Trophoblast cell (in vitro differentiated cells and primary cell): Measurements from ENCODE around the gene ADAM8.
A peak's percentile ranks its signal among the peaks of the same experiment; 100 is the strongest.

ENCODE experiments used
- DNase-seq, 2 donors: peaks; one replicate each; pipeline ENCODE4 v3.0.0-alpha.2; 2016
- H2AFZ ChIP-seq: 2 replicates; pipeline ENCODE4 v1.6.1; 2013; ENCODE audit warnings: low read length, moderate library complexity, mild to moderate bottlenecking; ENCODE audit not compliant: insufficient read depth, poor library complexity
- H2AK5ac ChIP-seq: 2 replicates; pipeline ENCODE4 v1.6.1; 2013; ENCODE audit warnings: mild to moderate bottlenecking, low read length
- H2BK120ac ChIP-seq: 2 replicates; pipeline ENCODE4 v1.6.1; 2013; ENCODE audit warnings: low read length, mild to moderate bottlenecking, moderate library complexity; ENCODE audit not compliant: insufficient read depth, poor library complexity
- H2BK12ac ChIP-seq: 2 replicates; pipeline ENCODE4 v1.6.1; 2013; ENCODE audit warnings: mild to moderate bottlenecking, low read length, moderate library complexity
- H2BK5ac ChIP-seq: 2 replicates; pipeline ENCODE4 v1.6.1; 2013; ENCODE audit warnings: low read length, low read depth, moderate library complexity, mild to moderate bottlenecking; ENCODE audit not compliant: poor library complexity
- H3K14ac ChIP-seq: 2 replicates; pipeline ENCODE4 v1.6.1; 2013; ENCODE audit warnings: mild to moderate bottlenecking, low read length
- H3K18ac ChIP-seq: 2 replicates; pipeline ENCODE4 v1.6.1; 2013; ENCODE audit warnings: mild to moderate bottlenecking, low read length
- H3K23ac ChIP-seq: 2 replicates; pipeline ENCODE4 v1.6.1; 2013; ENCODE audit warnings: low read length
- H3K27ac ChIP-seq: 2 replicates; pipeline ENCODE4 v1.5.1; 2013; ENCODE audit warnings: low read depth, mild to moderate bottlenecking, inconsistent platforms, low read length, moderate library complexity
- H3K27me3 ChIP-seq: 2 replicates; pipeline ENCODE4 v1.6.1; 2013; ENCODE audit warnings: inconsistent platforms, mild to moderate bottlenecking, low read length, moderate library complexity; ENCODE audit not compliant: insufficient read depth
- H3K36me3 ChIP-seq, 2 experiments: 1 replicate in 1 of 2; 2 replicates in 1 of 2; pipeline ENCODE4 v1.6.1; 2013; ENCODE audit warnings: low read length in 2 of 2, mild to moderate bottlenecking in 2 of 2, moderate library complexity in 1 of 2; ENCODE audit not compliant: insufficient read depth in 2 of 2, control insufficient read depth in 1 of 2
- H3K4ac ChIP-seq: 2 replicates; pipeline ENCODE4 v1.6.1; 2013; ENCODE audit warnings: low read depth, mild to moderate bottlenecking, low read length, moderate library complexity
- H3K4me1 ChIP-seq, 2 experiments: 1 replicate in 1 of 2; 2 replicates in 1 of 2; pipeline ENCODE4 v1.6.1; 2013; ENCODE audit warnings: low read length in 2 of 2, mild to moderate bottlenecking in 2 of 2, moderate library complexity in 1 of 2; ENCODE audit not compliant: insufficient read depth in 2 of 2, control insufficient read depth in 1 of 2
- H3K4me2 ChIP-seq: 2 replicates; pipeline ENCODE4 v1.6.1; 2013; ENCODE audit warnings: inconsistent platforms, mild to moderate bottlenecking, low read length, moderate library complexity
- H3K4me3 ChIP-seq: 2 replicates; pipeline ENCODE4 v1.5.1; 2013; ENCODE audit warnings: mild to moderate bottlenecking, low read depth, low read length, inconsistent platforms
- H3K79me1 ChIP-seq: one replicate; pipeline ENCODE4 v1.6.1; 2013; ENCODE audit warnings: low read length
- H3K79me2 ChIP-seq: 2 replicates; pipeline ENCODE4 v1.6.1; 2013; ENCODE audit warnings: low read length, mild to moderate bottlenecking; ENCODE audit not compliant: control insufficient read depth, insufficient read depth, poor library complexity
- H3K9ac ChIP-seq: 2 replicates; pipeline ENCODE4 v1.6.1; 2013; ENCODE audit warnings: mild to moderate bottlenecking, low read length
- H3K9me3 ChIP-seq: 2 replicates; pipeline ENCODE4 v1.6.1; 2013; ENCODE audit warnings: low read depth, mild to moderate bottlenecking, control low read depth, inconsistent platforms, low read length; ENCODE audit not compliant: insufficient read depth
- H4K12ac ChIP-seq: 2 replicates; pipeline ENCODE4 v1.6.1; 2013; ENCODE audit warnings: low read depth, mild to moderate bottlenecking, low read length, moderate library complexity
- H4K8ac ChIP-seq: 2 replicates; pipeline ENCODE4 v1.6.1; 2013; ENCODE audit warnings: low read depth, mild to moderate bottlenecking, low read length, moderate library complexity
- H4K91ac ChIP-seq: one replicate; pipeline ENCODE4 v1.6.1; 2013; ENCODE audit warnings: low read depth, mild to moderate bottlenecking, low read length, moderate library complexity
- WGBS: extraction: QIAGEN DNeasy Blood & Tissue Kit; methylation state at CpG from one replicate; pipeline ENCODE4 v1.1.7; 2013; ENCODE audit warnings: missing lambda C conversion rate; ENCODE audit not compliant: insufficient read length, insufficient coverage; ENCODE audit errors: extremely low coverage; 5-methylcytosine and 5-hydroxymethylcytosine counted together

Gene ADAM8

DNA sequence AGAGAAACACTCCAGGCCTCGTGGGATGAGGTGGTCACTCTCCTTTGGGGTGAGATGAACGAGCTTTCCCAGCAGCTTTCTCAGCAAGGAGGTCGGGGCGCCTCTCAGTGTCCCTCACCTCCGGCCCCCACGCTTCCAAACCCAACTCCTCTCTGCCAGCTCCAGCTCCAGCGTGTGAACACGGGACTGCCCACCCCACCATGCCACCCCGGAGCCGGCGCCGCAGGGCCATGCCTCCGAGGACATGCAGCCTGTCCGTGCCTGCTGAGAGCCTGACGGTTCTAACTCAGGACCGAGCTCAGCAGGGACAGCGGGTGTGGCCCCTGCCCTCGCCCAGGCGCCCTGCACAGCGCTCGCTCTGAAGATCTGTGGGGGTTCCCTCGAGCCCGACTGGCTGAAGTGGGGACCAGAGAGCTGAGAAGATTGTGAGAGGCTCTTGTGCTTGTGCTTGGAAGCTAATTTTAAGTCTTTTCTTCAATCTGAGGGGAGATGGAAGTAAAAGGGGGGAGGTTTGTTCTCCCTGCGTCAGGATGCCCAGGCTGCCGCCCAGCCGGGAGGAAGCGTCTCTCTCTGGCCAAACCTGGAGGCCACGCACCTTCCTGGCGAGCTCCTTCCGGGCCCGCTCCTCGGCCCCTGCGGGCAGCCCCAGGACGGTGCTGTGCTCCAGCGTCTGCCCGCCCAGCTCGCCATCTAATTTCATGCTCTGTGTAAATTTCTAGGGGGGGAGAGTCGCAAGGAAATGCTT, 5.1 kb upstream of the ADAM8 start:
- Histone ChIP-seq H2BK5ac (no peak overlapping the region), H3K4me2 (no peak overlapping the region), H2BK12ac (no peak overlapping the region), H3K23ac (no peak overlapping the region), H4K91ac (no peak overlapping the region), H2AFZ (no peak overlapping the region), H2AK5ac (no peak overlapping the region), H3K9me3 (no peaks in the 10 kb centered on the region), H3K4me3 (no peak overlapping the region), H3K4me1 (peaks cover 25 to 29% of the 10 kb centered on the region in 2 experiments), H3K79me2 (peaks cover 3% of the 10 kb centered on the region), H3K9ac (no peak overlapping the region), H3K27ac (no peak overlapping the region), H4K12ac (no peak overlapping the region), H3K14ac (no peak overlapping the region), H3K18ac (no peak overlapping the region), H4K8ac (no peak overlapping the region), H2BK120ac (no peak overlapping the region), H3K4ac (no peak overlapping the region), H3K36me3 (peaks cover 60 to 67% of the 10 kb centered on the region in 2 experiments), H3K27me3 (no peaks in the 10 kb centered on the region), H3K79me1 (peaks cover 10% of the 10 kb centered on the region)
- no CpG with 5 or more reads among the region's 38 CpGs for WGBS
- no peak for DNase-seq

DNA sequence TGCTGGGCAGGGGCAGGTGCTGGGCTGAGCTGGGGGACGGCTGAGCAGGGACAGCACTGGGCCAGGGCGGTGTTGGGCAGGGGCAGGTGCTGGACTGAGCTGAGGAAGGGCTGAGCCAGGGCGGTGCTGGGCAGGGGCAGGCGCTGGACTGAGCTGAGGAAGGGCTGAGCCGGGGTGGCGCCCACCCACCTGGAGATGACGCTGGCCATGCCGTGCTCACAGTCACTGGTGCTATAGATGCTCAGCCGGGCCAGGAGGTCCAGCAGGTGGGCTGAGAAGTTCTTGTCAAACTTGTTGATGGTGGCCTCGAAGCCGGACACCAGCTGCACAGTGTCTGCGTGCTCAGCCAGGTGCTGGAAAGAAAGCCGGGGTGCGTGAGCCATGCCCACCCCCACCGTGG, 4.4 kb upstream of the ADAM8 start:
- no peak overlapping the region for H4K12ac ChIP-seq
- no peak overlapping the region for H2AK5ac ChIP-seq
- H2BK120ac ChIP-seq: no peak overlapping the region
- H3K27me3 ChIP-seq: no peaks in the 10 kb centered on the region
- H3K9me3 ChIP-seq: no peaks in the 10 kb centered on the region
- peaks cover 3% of the 10 kb centered on the region for H3K79me2 ChIP-seq
- no peak overlapping the region for H4K8ac ChIP-seq
- H3K36me3 ChIP-seq: peaks cover 56 to 61% of the 10 kb centered on the region in 2 experiments
- no peak overlapping the region for H2BK12ac ChIP-seq
- no peak overlapping the region for H3K18ac ChIP-seq
- no CpG with 5 or more reads among the region's 15 CpGs for WGBS
- peaks cover 31 to 35% of the 10 kb centered on the region in 2 experiments for H3K4me1 ChIP-seq
- no peak overlapping the region for H2AFZ ChIP-seq
- H4K91ac ChIP-seq: no peak overlapping the region
- no peak overlapping the region for H3K4me2 ChIP-seq
- H3K14ac ChIP-seq: no peak overlapping the region
- H3K9ac ChIP-seq: no peak overlapping the region
- no peak for DNase-seq
- H3K79me1 ChIP-seq: peaks cover 15% of the 10 kb centered on the region
- no peak overlapping the region for H2BK5ac ChIP-seq
- H3K27ac ChIP-seq: no peak overlapping the region
- no peak overlapping the region for H3K23ac ChIP-seq
- H3K4ac ChIP-seq: no peak overlapping the region
- H3K4me3 ChIP-seq: no peak overlapping the region

DNA sequence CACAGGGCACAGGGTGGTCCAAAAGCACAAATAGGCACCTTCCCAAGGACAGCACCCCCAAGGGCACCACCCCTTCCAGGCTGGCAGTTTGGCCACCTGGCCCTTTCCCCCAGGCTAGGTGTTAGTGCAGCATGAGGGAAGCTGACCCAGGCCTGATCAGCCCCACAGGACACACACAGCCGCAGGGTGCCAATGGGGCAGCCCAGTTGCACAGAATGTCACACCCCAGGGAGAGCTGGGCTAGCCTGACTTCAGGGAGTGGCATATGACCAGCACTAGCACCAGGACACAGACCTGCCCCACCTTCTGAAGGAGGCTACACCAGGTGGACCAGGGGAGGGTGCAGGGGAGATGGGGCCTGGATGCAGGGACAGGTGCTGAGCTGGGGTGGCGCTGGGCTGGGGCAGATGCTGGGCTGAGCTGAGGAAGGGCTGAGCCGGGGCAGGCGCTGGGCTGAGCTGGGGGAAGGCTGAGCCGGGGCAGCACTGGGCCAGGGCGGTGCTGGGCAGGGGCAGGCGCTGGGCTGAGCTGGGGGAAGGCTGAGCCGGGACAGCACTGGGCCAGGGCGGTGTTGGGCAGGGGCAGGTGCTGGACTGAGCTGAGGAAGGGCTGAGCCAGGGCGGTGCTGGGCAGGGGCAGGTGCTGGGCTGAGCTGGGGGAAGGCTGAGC, 3.9 kb upstream of the ADAM8 start:
- WGBS: no CpG with 5 or more reads among the region's 10 CpGs

DNA sequence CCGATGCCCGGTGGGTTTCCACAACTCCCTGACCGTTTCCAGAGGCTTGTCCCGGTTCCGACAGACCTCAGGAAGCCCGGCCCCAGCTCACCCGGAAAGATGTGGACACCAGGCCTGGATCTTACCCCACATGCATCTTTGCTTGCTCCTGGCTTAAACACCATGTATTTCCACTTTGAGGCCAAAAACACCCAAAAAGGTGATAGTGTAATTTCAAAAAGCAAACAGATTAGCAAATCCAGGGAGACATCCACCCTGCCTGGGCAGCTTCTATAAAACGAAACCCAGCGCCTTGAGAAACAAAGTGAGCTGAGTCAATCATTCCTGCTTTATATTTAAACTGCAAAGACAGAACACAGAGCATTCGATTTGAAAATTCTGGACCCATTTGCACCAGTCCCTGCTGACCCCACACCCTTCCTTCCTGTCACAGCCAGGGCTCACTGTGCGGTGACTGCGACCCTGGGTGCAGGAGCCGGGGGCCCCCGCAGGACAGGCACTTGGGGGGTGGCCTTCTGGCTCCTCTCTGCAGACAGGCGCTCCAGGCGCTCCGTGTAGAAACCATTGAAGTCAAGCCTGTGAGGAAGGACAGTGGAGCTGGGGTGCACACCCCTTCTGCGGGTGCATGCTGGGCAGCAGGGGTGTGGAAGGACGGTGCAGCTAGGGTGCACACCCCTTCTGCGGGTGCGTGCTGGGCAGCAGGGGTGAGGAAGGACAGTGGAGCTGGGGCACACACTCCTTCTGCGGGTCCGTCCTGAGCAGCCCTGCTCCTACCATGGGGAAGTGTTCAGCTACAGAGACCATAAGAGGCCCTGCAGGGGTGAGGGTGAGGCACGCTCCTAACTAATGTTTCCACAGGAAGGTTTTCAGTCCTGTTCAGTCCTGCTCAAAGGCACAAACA, 2.9 kb upstream of the ADAM8 start:
- Histone ChIP-seq H3K4me1 (peaks cover 35 to 40% of the 10 kb centered on the region in 2 experiments), H3K4me3 (no peak overlapping the region), H3K18ac (no peak overlapping the region), H3K36me3 (peaks cover 45 to 48% of the 10 kb centered on the region in 2 experiments), H4K91ac (peak overlapping the region; percentile 52), H3K23ac (no peak overlapping the region), H3K27me3 (no peaks in the 10 kb centered on the region), H2BK12ac (no peak overlapping the region), H3K79me2 (peaks cover 3% of the 10 kb centered on the region), H3K79me1 (peaks cover 18% of the 10 kb centered on the region), H2AFZ (no peak overlapping the region), H4K8ac (peak overlapping the region; percentile 20), H3K9me3 (no peaks in the 10 kb centered on the region), H2AK5ac (no peak overlapping the region), H3K9ac (no peak overlapping the region), H2BK5ac (peak overlapping the region; percentile 7), H3K14ac (peak overlapping the region; percentile 8), H3K27ac (peak overlapping the region; percentile 77), H3K4me2 (peak overlapping the region; percentile 48), H4K12ac (no peak overlapping the region), H2BK120ac (no peak overlapping the region), H3K4ac (no peak overlapping the region)
- peak in 1 of 2 donors; percentile 23 for DNase-seq
- WGBS: no CpG with 5 or more reads among the region's 24 CpGs

More for the DNA sequence above, 3.9 kb upstream of the ADAM8 start:
- no peak overlapping the region for H3K4ac ChIP-seq
- no peak overlapping the region for H2AFZ ChIP-seq
- peaks cover 3% of the 10 kb centered on the region for H3K79me2 ChIP-seq
- H2BK5ac ChIP-seq: no peak overlapping the region
- H2BK120ac ChIP-seq: no peak overlapping the region
- no peak overlapping the region for H2BK12ac ChIP-seq
- H3K79me1 ChIP-seq: peaks cover 16% of the 10 kb centered on the region
- H3K18ac ChIP-seq: no peak overlapping the region
- H3K14ac ChIP-seq: no peak overlapping the region
- DNase-seq: no peak
- H3K27me3 ChIP-seq: no peaks in the 10 kb centered on the region
- H3K9ac ChIP-seq: no peak overlapping the region
- H3K4me3 ChIP-seq: no peak overlapping the region
- peaks cover 35 to 37% of the 10 kb centered on the region in 2 experiments for H3K4me1 ChIP-seq
- no peak overlapping the region for H3K23ac ChIP-seq
- H3K4me2 ChIP-seq: no peak overlapping the region
- no peak overlapping the region for H2AK5ac ChIP-seq
- H3K36me3 ChIP-seq: peaks cover 54 to 57% of the 10 kb centered on the region in 2 experiments
- H4K91ac ChIP-seq: no peak overlapping the region
- H3K9me3 ChIP-seq: no peaks in the 10 kb centered on the region
- H4K8ac ChIP-seq: no peak overlapping the region
- no peak overlapping the region for H4K12ac ChIP-seq
- H3K27ac ChIP-seq: no peak overlapping the region
